HL-60/S4 treated with phorbol 12-myristate 13-acetate at 8.2 ng/mL for 4 days and 3 days (cell line): Measurements from ENCODE around the gene HSDL2.

Experiments used
- in situ Hi-C: fragments of 300-500 bp; cut with MboI; formaldehyde crosslinking; loops from 2 replicates; pipeline ENCODE4 v1.15.0; 2022; ENCODE audit warnings: low sequenced_read_pairs

The HSDL2 gene

GRCh38 chr9:112380102-112380824 is at the start of gene HSDL2:
TSS of gene HSDL2 (plus strand) at chr9:112380108. CDS start at chr9:112380164, 56 bp downstream.
- in situ Hi-C loops, result no loop called here

GRCh38 chr9:112331674-112331952 is 48.3 kb upstream of the HSDL2 start:
- in situ Hi-C loops, result no loop called here

GRCh38 chr9:112332214-112332613 is 47.7 kb upstream of the HSDL2 start:
- in situ Hi-C loops, result no loop called here

- in situ Hi-C loops, result no loop called here
These were observed 47.3 kb upstream of the HSDL2 start for GRCh38 chr9:112332674-112332976.

GRCh38 chr9:112332977-112333638 is 46.8 kb upstream of the HSDL2 start, which contains the start of gene PTBP3:
TSS of gene PTBP3 (minus strand) at chr9:112333619. CDS start at chr9:112297865, 35,754 bp downstream.
- in situ Hi-C loops, result no loop called here

GRCh38 chr9:112333639-112334431 is 46.1 kb upstream of the HSDL2 start:
- in situ Hi-C loops, result no loop called here

GRCh38 chr9:112334432-112334841 is 45.5 kb upstream of the HSDL2 start:
- in situ Hi-C loops, result no loop called here

- in situ Hi-C loops, result no loop called here
These were observed 42.4 kb upstream of the HSDL2 start for GRCh38 chr9:112337547-112337946.

GRCh38 chr9:112338561-112338960 is 41.3 kb upstream of the HSDL2 start:
- in situ Hi-C loops, result no loop called here

- in situ Hi-C loops, result no loop called here
These were observed 40.0 kb upstream of the HSDL2 start for GRCh38 chr9:112339886-112340285.

GRCh38 chr9:112341730-112342129 is 38.2 kb upstream of the HSDL2 start:
- in situ Hi-C loops, result no loop called here

- in situ Hi-C loops, result no loop called here
These were observed 31.5 kb upstream of the HSDL2 start for GRCh38 chr9:112348257-112349007.

GRCh38 chr9:112349008-112349333 is 30.9 kb upstream of the HSDL2 start:
- in situ Hi-C loops, result no loop called here

- in situ Hi-C loops, result loop anchor here (25.0 kb wide), 1 partner anchor 589 kb away; no protein-coding TSS in a partner anchor
These were observed 28.7 kb upstream of the HSDL2 start for GRCh38 chr9:112351184-112351583.

GRCh38 chr9:112352209-112352608 is 27.7 kb upstream of the HSDL2 start:
- in situ Hi-C loops, result loop anchor here (25.0 kb wide), 1 partner anchor 590 kb away; no protein-coding TSS in a partner anchor

GRCh38 chr9:112354081-112354743 is 25.7 kb upstream of the HSDL2 start:
- in situ Hi-C loops, result loop anchor here (25.0 kb wide), 1 partner anchor 592 kb away; no protein-coding TSS in a partner anchor

- in situ Hi-C loops, result loop anchor here (25.0 kb wide), 1 partner anchor 593 kb away; no protein-coding TSS in a partner anchor
These were observed 24.4 kb upstream of the HSDL2 start for GRCh38 chr9:112355427-112355897.

- in situ Hi-C loops, result loop anchor here (25.0 kb wide), 1 partner anchor 598 kb away; no protein-coding TSS in a partner anchor
These were observed 19.7 kb upstream of the HSDL2 start for GRCh38 chr9:112360047-112360804.

- in situ Hi-C loops, result loop anchor here (25.0 kb wide), 1 partner anchor 599 kb away; no protein-coding TSS in a partner anchor
These were observed 18.3 kb upstream of the HSDL2 start for GRCh38 chr9:112361601-112362000.
